Measurements from ENCODE around the gene DLK1.

Gene DLK1

GRCh38 chr14:100741966-100742365 lies 15.3 kb downstream of the DLK1 start:
- Mint-ChIP-seq H3K9me3 (peaks cover 3% of the 10 kb centered on the region), H3K27me3 (peaks cover 6% of the 10 kb centered on the region), H3K27ac (no peak overlapping the region), H3K4me1 (ENCODE audit: low read depth) (no peaks in the 10 kb centered on the region), H3K4me3 (no peak overlapping the region), H3K36me3 (ENCODE audit: low read depth) (no peaks in the 10 kb centered on the region)
- DNase-seq: no peak

GRCh38 chr14:100746326-100746725 lies 19.6 kb downstream of the DLK1 start:
- Mint-ChIP-seq H3K4me1 (ENCODE audit: low read depth) (no peaks in the 10 kb centered on the region), H3K27ac (no peak overlapping the region), H3K9me3 (peaks cover 3% of the 10 kb centered on the region), H3K27me3 (peaks cover 5% of the 10 kb centered on the region), H3K4me3 (no peak overlapping the region), H3K36me3 (ENCODE audit: low read depth) (no peaks in the 10 kb centered on the region)
- DNase-seq: no peak

GRCh38 chr14:100747021-100747586 lies 20.4 kb downstream of the DLK1 start:
- Mint-ChIP-seq H3K9me3 (no peaks in the 10 kb centered on the region), H3K27ac (no peak overlapping the region)
- no peak for DNase-seq

GRCh38 chr14:100747736-100748135 lies 21.0 kb downstream of the DLK1 start:
- Mint-ChIP-seq H3K36me3 (ENCODE audit: low read depth) (no peaks in the 10 kb centered on the region), H3K27me3 (peaks cover 13% of the 10 kb centered on the region), H3K4me3 (no peak overlapping the region), H3K27ac (no peak overlapping the region), H3K4me1 (ENCODE audit: low read depth) (no peaks in the 10 kb centered on the region), H3K9me3 (no peaks in the 10 kb centered on the region)
- DNase-seq: no peak

More at GRCh38 chr14:100747021-100747586, 20.4 kb downstream of the DLK1 start:
- H3K27me3 Mint-ChIP-seq: peaks cover 9% of the 10 kb centered on the region
- no peaks in the 10 kb centered on the region for H3K4me1 Mint-ChIP-seq (ENCODE audit: low read depth)
- no peak overlapping the region for H3K4me3 Mint-ChIP-seq
- no peaks in the 10 kb centered on the region for H3K36me3 Mint-ChIP-seq (ENCODE audit: low read depth)

GRCh38 chr14:100748403-100748802 lies 21.7 kb downstream of the DLK1 start:
- Mint-ChIP-seq H3K9me3 (no peaks in the 10 kb centered on the region), H3K4me3 (no peak overlapping the region), H3K36me3 (ENCODE audit: low read depth) (no peaks in the 10 kb centered on the region), H3K27me3 (peaks cover 20% of the 10 kb centered on the region), H3K4me1 (ENCODE audit: low read depth) (no peaks in the 10 kb centered on the region), H3K27ac (no peak overlapping the region)
- DNase-seq: no peak

GRCh38 chr14:100748944-100749343 lies 22.3 kb downstream of the DLK1 start:
- no peaks in the 10 kb centered on the region for H3K9me3 Mint-ChIP-seq
- H3K36me3 Mint-ChIP-seq (ENCODE audit: low read depth): no peaks in the 10 kb centered on the region
- peaks cover 22% of the 10 kb centered on the region for H3K27me3 Mint-ChIP-seq
- H3K4me1 Mint-ChIP-seq (ENCODE audit: low read depth): no peaks in the 10 kb centered on the region
- no peak overlapping the region for H3K4me3 Mint-ChIP-seq
- H3K27ac Mint-ChIP-seq: no peak overlapping the region
- no peak for DNase-seq

GRCh38 chr14:100749967-100750597 lies 23.4 kb downstream of the DLK1 start:
- H3K4me3 Mint-ChIP-seq: no peak overlapping the region
- no peaks in the 10 kb centered on the region for H3K9me3 Mint-ChIP-seq
- no peak for DNase-seq
- no peaks in the 10 kb centered on the region for H3K4me1 Mint-ChIP-seq (ENCODE audit: low read depth)
- peaks cover 26% of the 10 kb centered on the region for H3K27me3 Mint-ChIP-seq
- no peak overlapping the region for H3K27ac Mint-ChIP-seq
- no peaks in the 10 kb centered on the region for H3K36me3 Mint-ChIP-seq (ENCODE audit: low read depth)

GRCh38 chr14:100750762-100751699 lies 24.3 kb downstream of the DLK1 start:
- Mint-ChIP-seq H3K4me1 (ENCODE audit: low read depth) (no peaks in the 10 kb centered on the region), H3K27ac (no peak overlapping the region), H3K4me3 (no peak overlapping the region), H3K9me3 (no peaks in the 10 kb centered on the region), H3K36me3 (ENCODE audit: low read depth) (no peaks in the 10 kb centered on the region), H3K27me3 (peaks cover 26% of the 10 kb centered on the region)
- no peak for DNase-seq

- H3K4me1 Mint-ChIP-seq (ENCODE audit: low read depth): no peaks in the 10 kb centered on the region
- H3K36me3 Mint-ChIP-seq (ENCODE audit: low read depth): no peaks in the 10 kb centered on the region
- no peaks in the 10 kb centered on the region for H3K9me3 Mint-ChIP-seq
- no peak for DNase-seq
- H3K27me3 Mint-ChIP-seq: peaks cover 25% of the 10 kb centered on the region
- no peak overlapping the region for H3K4me3 Mint-ChIP-seq
- no peak overlapping the region for H3K27ac Mint-ChIP-seq
Observed at GRCh38 chr14:100754020-100754419, 27.3 kb downstream of the DLK1 start.

- H3K27me3 Mint-ChIP-seq: peaks cover 27% of the 10 kb centered on the region
- no peaks in the 10 kb centered on the region for H3K4me1 Mint-ChIP-seq (ENCODE audit: low read depth)
- no peaks in the 10 kb centered on the region for H3K9me3 Mint-ChIP-seq
- no peak overlapping the region for H3K27ac Mint-ChIP-seq
- no peak for DNase-seq
- no peaks in the 10 kb centered on the region for H3K36me3 Mint-ChIP-seq (ENCODE audit: low read depth)
- H3K4me3 Mint-ChIP-seq: no peak overlapping the region
Observed at GRCh38 chr14:100755649-100756048, 29.0 kb downstream of the DLK1 start.

- no peaks in the 10 kb centered on the region for H3K4me1 Mint-ChIP-seq (ENCODE audit: low read depth)
- no peaks in the 10 kb centered on the region for H3K9me3 Mint-ChIP-seq
- H3K4me3 Mint-ChIP-seq: no peak overlapping the region
- no peak overlapping the region for H3K27ac Mint-ChIP-seq
- DNase-seq: no peak
- no peaks in the 10 kb centered on the region for H3K36me3 Mint-ChIP-seq (ENCODE audit: low read depth)
- H3K27me3 Mint-ChIP-seq: peaks cover 10% of the 10 kb centered on the region
Observed at GRCh38 chr14:100761481-100761880, 34.8 kb downstream of the DLK1 start.

- Mint-ChIP-seq H3K27ac (no peak overlapping the region), H3K27me3 (peaks cover 10% of the 10 kb centered on the region), H3K4me3 (no peak overlapping the region), H3K9me3 (no peaks in the 10 kb centered on the region), H3K4me1 (ENCODE audit: low read depth) (no peaks in the 10 kb centered on the region), H3K36me3 (ENCODE audit: low read depth) (no peaks in the 10 kb centered on the region)
- DNase-seq: no peak
Observed at GRCh38 chr14:100762089-100762515, 35.4 kb downstream of the DLK1 start.

- Mint-ChIP-seq H3K27ac (no peak overlapping the region), H3K9me3 (no peaks in the 10 kb centered on the region), H3K36me3 (ENCODE audit: low read depth) (no peaks in the 10 kb centered on the region), H3K27me3 (peaks cover 10% of the 10 kb centered on the region), H3K4me1 (ENCODE audit: low read depth) (no peaks in the 10 kb centered on the region), H3K4me3 (no peak overlapping the region)
- no peak for DNase-seq
Observed at GRCh38 chr14:100762901-100763300, 36.2 kb downstream of the DLK1 start.

GRCh38 chr14:100764471-100765115 lies 37.9 kb downstream of the DLK1 start:
- H3K4me1 Mint-ChIP-seq (ENCODE audit: low read depth): no peaks in the 10 kb centered on the region
- no peaks in the 10 kb centered on the region for H3K9me3 Mint-ChIP-seq
- H3K4me3 Mint-ChIP-seq: no peak overlapping the region
- no peak for DNase-seq
- no peak overlapping the region for H3K27ac Mint-ChIP-seq
- no peaks in the 10 kb centered on the region for H3K36me3 Mint-ChIP-seq (ENCODE audit: low read depth)
- peaks cover 6% of the 10 kb centered on the region for H3K27me3 Mint-ChIP-seq
